ENCODE results near the gene GALNT14. TPM values are rescaled to one million over a fixed set of nuclear protein-coding genes. Genes with fewer than 3 reads are reported as not detected.

GALNT14 gene
- total and polyA plus RNA-seq, 12 donors, result 0.39 to 8.9 (median 1.7) TPM; not detected in 2

- intact Hi-C loops (cut with DNase I), result no loop called here
- Histone ChIP-seq H3K27me3 (peaks cover 2% of the 10 kb centered on the region), H3K4me1 (replicated peaks in 1 of 2) (no peaks in the 10 kb centered on the region), H3K27ac (no peak overlapping the region), H3K4me3 (no peak overlapping the region), H3K9me3 (replicated peaks in 1 of 3) (no peaks in the 10 kb centered on the region), H3K36me3 (replicated peaks in 1 of 2) (no peaks in the 10 kb centered on the region)
- no peak for TF ChIP-seq CTCF (IDR thresholded peaks at IDR 0.05)
- TF ChIP-seq POLR2A (IDR thresholded peaks at IDR 0.05), result no peak
- no peak for DNase-seq
- 91 to 97% (median 94%) methylated on average over 4 of the region's 4 CpGs for WGBS, 4 donors
Observed at GRCh38 chr2:30966786-30967185, 171.5 kb downstream of the GALNT14 start.

- no peak overlapping the region for H3K4me3 ChIP-seq
- TF ChIP-seq POLR2A (IDR thresholded peaks at IDR 0.05), result no peak
- no peak for TF ChIP-seq CTCF (IDR thresholded peaks at IDR 0.05)
- WGBS, 4 donors, result 76 to 100% (median 85%) methylated on average over 1 to 10 of the region's 10 CpGs
- H3K4me1 ChIP-seq (replicated peaks in 1 of 2), result no peaks in the 10 kb centered on the region
- H3K27me3 ChIP-seq, result peaks cover 2% of the 10 kb centered on the region
- DNase-seq, result no peak
- no peaks in the 10 kb centered on the region for H3K9me3 ChIP-seq (replicated peaks in 1 of 3)
- intact Hi-C loops (cut with DNase I), result no loop called here
- H3K36me3 ChIP-seq (replicated peaks in 1 of 2), result no peaks in the 10 kb centered on the region
- H3K27ac ChIP-seq, result no peak overlapping the region
Observed at GRCh38 chr2:30965022-30965531, 173.2 kb downstream of the GALNT14 start.

GRCh38 chr2:30964334-30965005, 173.8 kb downstream of the GALNT14 start:
- Histone ChIP-seq H3K27me3 (no peaks in the 10 kb centered on the region), H3K4me3 (no peak overlapping the region), H3K36me3 (replicated peaks in 1 of 2) (no peaks in the 10 kb centered on the region), H3K4me1 (replicated peaks in 1 of 2) (no peaks in the 10 kb centered on the region), H3K27ac (no peak overlapping the region), H3K9me3 (replicated peaks in 1 of 3) (no peaks in the 10 kb centered on the region)
- TF ChIP-seq POLR2A (IDR thresholded peaks at IDR 0.05) (no peak), CTCF (IDR thresholded peaks at IDR 0.05) (no peak)
- intact Hi-C loops (cut with DNase I), result no loop called here
- 88 to 91% (median 89%) methylated on average over 11 of the region's 11 CpGs for WGBS, 4 donors
- DNase-seq, result no peak

- 73 to 82% (median 78%) methylated on average over 7 of the region's 7 CpGs for WGBS, 4 donors
Observed at GRCh38 chr2:30963184-30963583, 175.1 kb downstream of the GALNT14 start.

More at GRCh38 chr2:30963184-30963583, 175.1 kb downstream of the GALNT14 start:
- intact Hi-C loops (cut with DNase I), result no loop called here
- DNase-seq, result no peak
- Histone ChIP-seq H3K27me3 (no peaks in the 10 kb centered on the region), H3K27ac (no peak overlapping the region), H3K9me3 (replicated peaks in 1 of 3) (no peaks in the 10 kb centered on the region), H3K4me3 (no peak overlapping the region), H3K36me3 (replicated peaks in 1 of 2) (no peaks in the 10 kb centered on the region), H3K4me1 (replicated peaks in 1 of 2) (no peaks in the 10 kb centered on the region)
- TF ChIP-seq POLR2A (IDR thresholded peaks at IDR 0.05), result no peak
- TF ChIP-seq CTCF (IDR thresholded peaks at IDR 0.05), result no peak

All from adrenal gland (tissue), 12 donors.